H1 (cell line): ENCODE measurements around the gene NRTN.

ENCODE experiments used
- JUND ChIP-seq: IDR thresholded peaks from 2 replicates; pipeline ENCODE4 v1.6.1; 2011; ENCODE audit warnings: mild to moderate bottlenecking, improper control_type of control experiment, low read length
- TBP ChIP-seq: IDR thresholded peaks from 2 replicates; pipeline ENCODE4 v1.6.1; 2011; ENCODE audit warnings: low read depth, low read length, improper control_type of control experiment
- TF ChIP-seq, protein P1 (sequence below), 3 experiments: IDR thresholded peaks; 1 replicate in 2 of 3; 2 replicates in 1 of 3; pipeline versions ENCODE4 v1.5.1 to v1.6.1; 2011; ENCODE audit warnings: low read length in 3 of 3, mild to moderate bottlenecking in 3 of 3, inconsistent platforms in 2 of 3, low read depth in 1 of 3, moderate library complexity in 1 of 3; ENCODE audit not compliant: insufficient read depth in 1 of 3; ENCODE audit errors: control extremely low read depth in 1 of 3

DNA sequence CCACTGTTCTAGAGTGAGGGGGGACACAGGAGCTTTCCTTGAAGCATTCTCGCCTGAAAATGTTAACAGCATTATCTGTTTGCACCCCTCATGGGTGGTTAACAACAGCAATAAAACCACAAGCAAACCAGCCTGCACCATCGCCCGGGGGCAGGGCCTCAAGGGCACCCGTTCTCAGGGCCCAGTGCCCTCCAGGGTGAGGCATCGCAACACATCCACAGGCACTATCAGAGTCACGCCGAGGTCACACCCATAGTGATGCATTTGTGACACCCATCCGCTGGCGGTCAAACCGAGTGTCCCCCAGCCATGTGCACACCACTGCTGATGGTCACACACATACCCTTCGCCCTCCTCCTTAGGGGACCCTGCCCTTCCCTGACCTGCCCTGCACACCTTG is 60.9 kb downstream of the NRTN start:
- TF ChIP-seq JUND (no peak), TBP (no peak)
- TF ChIP-seq, protein P1, sequence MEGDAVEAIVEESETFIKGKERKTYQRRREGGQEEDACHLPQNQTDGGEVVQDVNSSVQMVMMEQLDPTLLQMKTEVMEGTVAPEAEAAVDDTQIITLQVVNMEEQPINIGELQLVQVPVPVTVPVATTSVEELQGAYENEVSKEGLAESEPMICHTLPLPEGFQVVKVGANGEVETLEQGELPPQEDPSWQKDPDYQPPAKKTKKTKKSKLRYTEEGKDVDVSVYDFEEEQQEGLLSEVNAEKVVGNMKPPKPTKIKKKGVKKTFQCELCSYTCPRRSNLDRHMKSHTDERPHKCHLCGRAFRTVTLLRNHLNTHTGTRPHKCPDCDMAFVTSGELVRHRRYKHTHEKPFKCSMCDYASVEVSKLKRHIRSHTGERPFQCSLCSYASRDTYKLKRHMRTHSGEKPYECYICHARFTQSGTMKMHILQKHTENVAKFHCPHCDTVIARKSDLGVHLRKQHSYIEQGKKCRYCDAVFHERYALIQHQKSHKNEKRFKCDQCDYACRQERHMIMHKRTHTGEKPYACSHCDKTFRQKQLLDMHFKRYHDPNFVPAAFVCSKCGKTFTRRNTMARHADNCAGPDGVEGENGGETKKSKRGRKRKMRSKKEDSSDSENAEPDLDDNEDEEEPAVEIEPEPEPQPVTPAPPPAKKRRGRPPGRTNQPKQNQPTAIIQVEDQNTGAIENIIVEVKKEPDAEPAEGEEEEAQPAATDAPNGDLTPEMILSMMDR (IDR thresholded peaks at IDR 0.05; ENCODE audit: control extremely low read depth in 1 of 3, insufficient read depth in 1 of 3, low read depth in 1 of 3, low read length in 3 of 3) = no peak
